ENCODE results near the gene RNF144A. TPM values are rescaled to one million over a fixed set of nuclear protein-coding genes. Genes with fewer than 3 reads are reported as not detected.

The RNF144A gene
- total RNA-seq, 1 donor from 2014 or later, result 0.26 TPM

- FAIRE-seq (no peak), DNase-seq (ENCODE audit: low read depth) (no peak)
- no peak for TF ChIP-seq CTCF (IDR thresholded peaks at IDR 0.05; ENCODE audit: insufficient read depth, low read length, severe bottlenecking)
Measured at GRCh38 chr2:7013471-7014160, 96.4 kb downstream of the RNF144A start.

GRCh38 chr2:7014174-7014640, 97.0 kb downstream of the RNF144A start:
- Histone ChIP-seq H3K4me3 (ENCODE audit: low read depth, low read length) (no peak overlapping the region), H3K27me3 (ENCODE audit: control insufficient read depth, insufficient read depth, low read length) (no peaks in the 10 kb centered on the region), H3K36me3 (ENCODE audit: control insufficient read depth, insufficient read depth, low read length) (no peaks in the 10 kb centered on the region)
- TF ChIP-seq CTCF (IDR thresholded peaks at IDR 0.05; ENCODE audit: insufficient read depth, low read length, severe bottlenecking), result no peak
- no peak for DNase-seq (ENCODE audit: low read depth)
- FAIRE-seq, result no peak

More at GRCh38 chr2:7013471-7014160, 96.4 kb downstream of the RNF144A start:
- H3K36me3 ChIP-seq (ENCODE audit: control insufficient read depth, insufficient read depth, low read length), result no peaks in the 10 kb centered on the region
- no peak overlapping the region for H3K4me3 ChIP-seq (ENCODE audit: low read depth, low read length)
- H3K27me3 ChIP-seq (ENCODE audit: control insufficient read depth, insufficient read depth, low read length), result no peaks in the 10 kb centered on the region

- no peaks in the 10 kb centered on the region for H3K36me3 ChIP-seq (ENCODE audit: control insufficient read depth, insufficient read depth, low read length)
- no peaks in the 10 kb centered on the region for H3K27me3 ChIP-seq (ENCODE audit: control insufficient read depth, insufficient read depth, low read length)
- TF ChIP-seq CTCF (IDR thresholded peaks at IDR 0.05; ENCODE audit: insufficient read depth, low read length, severe bottlenecking), result no peak
- no peak overlapping the region for H3K4me3 ChIP-seq (ENCODE audit: low read depth, low read length)
- FAIRE-seq (no peak), DNase-seq (ENCODE audit: low read depth) (no peak)
Measured at GRCh38 chr2:7015007-7015950, 98.1 kb downstream of the RNF144A start.

- no peak for TF ChIP-seq CTCF (IDR thresholded peaks at IDR 0.05; ENCODE audit: insufficient read depth, low read length, severe bottlenecking)
- Histone ChIP-seq H3K36me3 (ENCODE audit: control insufficient read depth, insufficient read depth, low read length) (no peaks in the 10 kb centered on the region), H3K27me3 (ENCODE audit: control insufficient read depth, insufficient read depth, low read length) (no peaks in the 10 kb centered on the region), H3K4me3 (ENCODE audit: low read depth, low read length) (no peak overlapping the region)
- FAIRE-seq, result no peak
- DNase-seq (ENCODE audit: low read depth), result no peak
Measured at GRCh38 chr2:7016148-7016547, 98.9 kb downstream of the RNF144A start.

- Histone ChIP-seq H3K27me3 (ENCODE audit: control insufficient read depth, insufficient read depth, low read length) (no peaks in the 10 kb centered on the region), H3K36me3 (ENCODE audit: control insufficient read depth, insufficient read depth, low read length) (no peaks in the 10 kb centered on the region), H3K4me3 (ENCODE audit: low read depth, low read length) (no peak overlapping the region)
- DNase-seq (ENCODE audit: low read depth) (no peak), FAIRE-seq (no peak)
- no peak for TF ChIP-seq CTCF (IDR thresholded peaks at IDR 0.05; ENCODE audit: insufficient read depth, low read length, severe bottlenecking)
Measured at GRCh38 chr2:7016601-7017211, 99.5 kb downstream of the RNF144A start.
